GM12892 (cell line): ENCODE results near the gene SPZ1.

ENCODE experiments used
- POLR2A ChIP-seq: IDR thresholded peaks from 2 replicates; pipeline ENCODE4 v1.6.1; 2011; ENCODE audit warnings: low read depth, low read length, control low read depth
- POLR2AphosphoS5 ChIP-seq: IDR thresholded peaks from 2 replicates; pipeline ENCODE4 v1.6.1; 2011; ENCODE audit warnings: low read depth, low read length, control low read depth
- TAF1 ChIP-seq: IDR thresholded peaks from 2 replicates; pipeline ENCODE4 v1.6.1; 2011; ENCODE audit warnings: low read depth, mild to moderate bottlenecking, control low read depth, low read length, borderline replicate concordance

- TF ChIP-seq POLR2A (no peak), POLR2AphosphoS5 (no peak), TAF1 (no peak)
Observed at GRCh38 chr5:80296121-80296520, 23.7 kb upstream of the SPZ1 start.
